Stimulated activated naive CD4-positive, alpha-beta T cell treated with Interleukin-2 at 50 U/mL for 16 hours (primary cell): ENCODE results near the gene CHAMP1.
A peak's percentile ranks its signal among the peaks of the same experiment; 100 is the strongest.
"Not testable (repeated sequence)": the region's sequence is repeated elsewhere in the genome, so short reads cannot be mapped to it uniquely, and the experiment has no call there.

Experiments used
- DNase-seq: peaks from one replicate; lab custom pipeline; 2025; lab: John Stamatoyannopoulos, UW

The CHAMP1 gene

GRCh38 chr13:114334305-114335053, 20.2 kb downstream of the CHAMP1 start:
- DNase-seq, result no peak

- not testable (repeated sequence) for DNase-seq
These were observed 22.2 kb downstream of the CHAMP1 start for GRCh38 chr13:114336457-114336856.

GRCh38 chr13:114338959-114339358, 24.7 kb downstream of the CHAMP1 start:
- DNase-seq, result no peak

- DNase-seq, result peak; percentile 29
These were observed 25.7 kb downstream of the CHAMP1 start for GRCh38 chr13:114339857-114340534.

GRCh38 chr13:114341003-114341777, 26.9 kb downstream of the CHAMP1 start:
- no peak for DNase-seq

- DNase-seq, result not testable (repeated sequence)
These were observed 33.0 kb downstream of the CHAMP1 start for GRCh38 chr13:114347256-114347655.

- DNase-seq, result not testable (repeated sequence)
These were observed 38.5 kb downstream of the CHAMP1 start for GRCh38 chr13:114352763-114353162.

- DNase-seq, result not testable (repeated sequence)
These were observed 39.1 kb downstream of the CHAMP1 start for GRCh38 chr13:114353382-114353781.
